H9 (cell line): ENCODE measurements around the gene UBE4B. TPM values are rescaled to one million over a fixed set of nuclear protein-coding genes. Genes with fewer than 3 reads are reported as not detected.

Experiments
- DNase-seq: peaks from one replicate; pipeline ENCODE4 v3.0.0-alpha.2; 2017
- H2AFZ ChIP-seq: one replicate; pipeline ENCODE4 v1.6.1; 2013; ENCODE audit warnings: mild to moderate bottlenecking, low read length, control low read depth, moderate library complexity
- H2AK5ac ChIP-seq: 2 replicates; pipeline ENCODE4 v1.6.1; 2013; ENCODE audit warnings: low read length, control low read depth, mixed read lengths; ENCODE audit not compliant: insufficient read length
- H2BK120ac ChIP-seq: one replicate; pipeline ENCODE4 v1.6.1; 2013; ENCODE audit warnings: low read depth, mild to moderate bottlenecking, low read length, control low read depth, inconsistent platforms; ENCODE audit not compliant: poor library complexity, severe bottlenecking
- H2BK12ac ChIP-seq: 2 replicates; pipeline ENCODE4 v1.6.1; 2013; ENCODE audit warnings: low read length, control low read depth, mixed read lengths, low read depth; ENCODE audit not compliant: insufficient read length
- H2BK15ac ChIP-seq: 2 replicates; pipeline ENCODE4 v1.6.1; 2013; ENCODE audit warnings: low read depth, low read length, control low read depth
- H2BK20ac ChIP-seq: one replicate; pipeline ENCODE4 v1.6.1; 2013; ENCODE audit warnings: low read depth, mild to moderate bottlenecking, low read length, control low read depth, inconsistent platforms; ENCODE audit not compliant: poor library complexity, severe bottlenecking
- H2BK5ac ChIP-seq: 2 replicates; pipeline ENCODE4 v1.6.1; 2013; ENCODE audit warnings: low read length, control low read depth, mixed read lengths; ENCODE audit not compliant: insufficient read length
- H3K14ac ChIP-seq: 2 replicates; pipeline ENCODE4 v1.6.1; 2013; ENCODE audit warnings: low read length, control low read depth; ENCODE audit not compliant: insufficient read depth
- H3K18ac ChIP-seq: 2 replicates; pipeline ENCODE4 v1.6.1; 2013; ENCODE audit warnings: low read depth, mild to moderate bottlenecking, mixed read lengths, low read length, control low read depth; ENCODE audit not compliant: insufficient read length
- H3K23ac ChIP-seq: 2 replicates; pipeline ENCODE4 v1.6.1; 2013; ENCODE audit warnings: low read length, control low read depth, mixed read lengths, low read depth; ENCODE audit not compliant: insufficient read length
- H3K23me2 ChIP-seq: 2 replicates; pipeline ENCODE4 v1.6.1; 2013; ENCODE audit warnings: low read depth, mild to moderate bottlenecking, mixed read lengths, low read length, control low read depth; ENCODE audit not compliant: insufficient read length, poor library complexity, severe bottlenecking
- H3K27ac ChIP-seq: 2 replicates; pipeline ENCODE4 v1.5.1; 2013; ENCODE audit warnings: low read length, control low read depth, mixed read lengths, low read depth; ENCODE audit not compliant: insufficient read length
- H3K27me3 ChIP-seq: 2 replicates; pipeline ENCODE4 v1.6.1; 2013; ENCODE audit warnings: low read length, control low read depth, inconsistent platforms; ENCODE audit not compliant: insufficient read depth
- H3K4ac ChIP-seq: 2 replicates; pipeline ENCODE4 v1.6.1; 2013; ENCODE audit warnings: low read depth, mild to moderate bottlenecking, control low read depth, inconsistent platforms, low read length, moderate library complexity
- H3K4me1 ChIP-seq: 2 replicates; pipeline ENCODE4 v1.6.1; 2013; ENCODE audit warnings: low read length, control low read depth, inconsistent platforms; ENCODE audit not compliant: insufficient read depth
- H3K4me2 ChIP-seq: 2 replicates; pipeline ENCODE4 v1.6.1; 2013; ENCODE audit warnings: low read length, control low read depth, mixed read lengths; ENCODE audit not compliant: insufficient read length, insufficient read depth
- H3K56ac ChIP-seq: 2 replicates; pipeline ENCODE4 v1.6.1; 2013; ENCODE audit warnings: low read depth, mild to moderate bottlenecking, mixed read lengths, low read length, control low read depth; ENCODE audit not compliant: insufficient read length
- H3K79me1 ChIP-seq: 2 replicates; pipeline ENCODE4 v1.6.1; 2013; ENCODE audit warnings: low read depth, mild to moderate bottlenecking, moderate library complexity, low read length, control low read depth, inconsistent platforms; ENCODE audit not compliant: insufficient read depth, poor library complexity, severe bottlenecking
- H3K79me2 ChIP-seq: 2 replicates; pipeline ENCODE4 v1.6.1; 2013; ENCODE audit warnings: low read length, control low read depth, inconsistent platforms; ENCODE audit not compliant: insufficient read depth
- H3K9ac ChIP-seq: 2 replicates; pipeline ENCODE4 v1.6.1; 2013; ENCODE audit warnings: low read length, control low read depth, mixed read lengths; ENCODE audit not compliant: insufficient read length; ENCODE audit errors: extremely low read depth
- H3K9me3 ChIP-seq: one replicate; pipeline ENCODE4 v1.6.1; 2013; ENCODE audit warnings: low read depth, low read length, inconsistent platforms; ENCODE audit not compliant: control insufficient read depth
- H3T11ph ChIP-seq: one replicate; pipeline ENCODE4 v1.6.1; 2013; ENCODE audit warnings: mild to moderate bottlenecking, low read length, control low read depth, inconsistent platforms
- H4K20me1 ChIP-seq: one replicate; pipeline ENCODE4 v1.6.1; 2013; ENCODE audit not compliant: control insufficient read depth, insufficient read length, insufficient read depth
- H4K5ac ChIP-seq: 2 replicates; pipeline ENCODE4 v1.6.1; 2013; ENCODE audit warnings: low read depth, mild to moderate bottlenecking, mixed read lengths, low read length, control low read depth; ENCODE audit not compliant: insufficient read length
- H4K8ac ChIP-seq: replicated peaks from 2 replicates; pipeline ENCODE4 v1.6.1; 2013; ENCODE audit warnings: low read length, control low read depth, mixed read lengths, low read depth; ENCODE audit not compliant: insufficient read length
- H4K91ac ChIP-seq: 2 replicates; pipeline ENCODE4 v1.6.1; 2013; ENCODE audit warnings: low read depth, mild to moderate bottlenecking, moderate library complexity, mixed read lengths, low read length, control low read depth; ENCODE audit not compliant: insufficient read length
- H3K27ac Mint-ChIP-seq, 3 experiments: 2 replicates in 2 of 3; 3 replicates in 1 of 3; pipeline ENCODE4 v1.8.0; 2020 to 2021; ENCODE audit warnings: mixed read lengths in 3 of 3, mild to moderate bottlenecking in 1 of 3, moderate library complexity in 1 of 3
- H3K27me3 Mint-ChIP-seq: 2 replicates; pipeline ENCODE4 v1.8.0; 2021; ENCODE audit warnings: low read depth, mild to moderate bottlenecking, moderate library complexity, mixed read lengths
- H3K36me3 Mint-ChIP-seq, 3 experiments: 2 replicates in 2 of 3; 3 replicates in 1 of 3; pipeline ENCODE4 v1.8.0; 2020 to 2021; ENCODE audit warnings: low read depth in 3 of 3, mixed read lengths in 3 of 3; ENCODE audit not compliant: insufficient read depth in 1 of 3
- H3K4me1 Mint-ChIP-seq, 2 experiments: 2 replicates each; pipeline ENCODE4 v1.8.0; 2020; ENCODE audit warnings: mixed read lengths in 2 of 2
- H3K4me3 Mint-ChIP-seq, 2 experiments: 2 replicates in 1 of 2; 3 replicates in 1 of 2; pipeline ENCODE4 v1.8.0; 2020 to 2021; ENCODE audit warnings: mild to moderate bottlenecking in 2 of 2, mixed read lengths in 2 of 2, moderate library complexity in 1 of 2
- H3K9me3 Mint-ChIP-seq, 2 experiments: 2 replicates in 1 of 2; 3 replicates in 1 of 2; pipeline ENCODE4 v1.8.0; 2020; ENCODE audit warnings: mild to moderate bottlenecking in 2 of 2, mixed read lengths in 2 of 2, moderate library complexity in 1 of 2
- CTCF ChIP-seq: fragments of 200-600 bp; sonication (generic); conservative IDR thresholded peaks from 3 replicates; pipeline ENCODE4 v1.8.0; 2021; ENCODE audit warnings: antibody characterized with exemption, mild to moderate bottlenecking
- WGBS: extraction: QIAGEN DNeasy Blood & Tissue Kit; methylation state at CpG from one replicate; pipeline ENCODE4 v1.1.7; 2013; ENCODE audit warnings: missing lambda C conversion rate, low lambda C conversion rate, mixed read lengths; ENCODE audit not compliant: insufficient read length; ENCODE audit errors: extremely low coverage; 5-methylcytosine and 5-hydroxymethylcytosine counted together
- total RNA-seq: library from RNA; stranded (reverse); gene quantifications from 2 replicates; pipeline ENCODE4 v1.2.1, GENCODE V29; 2021

The UBE4B gene
- total RNA-seq, 1 experiment from 2014 or later, result 67.6 TPM

- H3K14ac ChIP-seq, result no peak overlapping the region
- no peak overlapping the region for H3K18ac ChIP-seq
- H3K27ac ChIP-seq, result no peak overlapping the region
- no peak for TF ChIP-seq CTCF
- WGBS, result no CpG with 5 or more reads among the region's 5 CpGs
- no peak overlapping the region for H2BK15ac ChIP-seq
- no peak overlapping the region for H2AK5ac ChIP-seq
- H3K9me3 Mint-ChIP-seq, result no peaks in the 10 kb centered on the region
- H3K4me3 Mint-ChIP-seq, result no peak overlapping the region
- no peak overlapping the region for H2BK120ac ChIP-seq
- H3K56ac ChIP-seq, result no peak overlapping the region
- no peak overlapping the region for H4K8ac ChIP-seq
- no peak overlapping the region for H3T11ph ChIP-seq
- no peak for DNase-seq
- H4K91ac ChIP-seq, result no peak overlapping the region
- H3K23ac ChIP-seq, result no peak overlapping the region
- no peaks in the 10 kb centered on the region for H3K79me2 ChIP-seq
- H3K27ac Mint-ChIP-seq, result no peak overlapping the region
- no peaks in the 10 kb centered on the region for H3K27me3 ChIP-seq
- no peaks in the 10 kb centered on the region for H3K9me3 ChIP-seq
- no peak overlapping the region for H4K5ac ChIP-seq
- no peak overlapping the region for H3K4me2 ChIP-seq
- H2BK12ac ChIP-seq, result no peak overlapping the region
- no peak overlapping the region for H3K9ac ChIP-seq
- H3K23me2 ChIP-seq, result no peaks in the 10 kb centered on the region
- no peaks in the 10 kb centered on the region for H3K4me1 Mint-ChIP-seq
- no peaks in the 10 kb centered on the region for H3K79me1 ChIP-seq
- no peak overlapping the region for H2BK20ac ChIP-seq
- H2AFZ ChIP-seq, result no peak overlapping the region
- no peak overlapping the region for H3K4ac ChIP-seq
- H3K27me3 Mint-ChIP-seq, result peaks cover 8% of the 10 kb centered on the region
- H2BK5ac ChIP-seq, result no peak overlapping the region
- H3K36me3 Mint-ChIP-seq, result no peaks in the 10 kb centered on the region
- no peaks in the 10 kb centered on the region for H4K20me1 ChIP-seq
- no peaks in the 10 kb centered on the region for H3K4me1 ChIP-seq
Measured at GRCh38 chr1:9989773-9990172, 43.0 kb upstream of the UBE4B start.
